Caco-2 (cell line): ENCODE results near the gene CSMD2. TPM values are rescaled to one million over a fixed set of nuclear protein-coding genes. Genes with fewer than 3 reads are reported as not detected.

ENCODE experiments used
- BruUV-seq: library from RNA; stranded (reverse); fragments of 400-500 nt; replicated peaks from 2 replicates; lab custom pipeline; 2021; lab: Mats Ljungman, UMichigan
- CTCF ChIA-PET: fragments of 300-600 bp; sonication (Branson Sonifier 250); formaldehyde crosslinking; loops from one replicate; lab custom pipeline; 2022; ENCODE audit warnings: antibody characterized with exemption; lab: Charles Lee
- POLR2A ChIA-PET: fragments of 300-600 bp; sonication (Branson Sonifier 250); formaldehyde crosslinking; loops from one replicate; lab custom pipeline; 2022; ENCODE audit warnings: antibody characterized with exemption; lab: Charles Lee
- DNase-seq, 2 experiments: peaks; one replicate each; pipeline versions ENCODE4 v3.0.0 to v3.0.0-alpha.2; 2020 to 2022
- H3K27me3 ChIP-seq: replicated peaks from 2 replicates; pipeline ENCODE4 v1.6.0; 2011; ENCODE audit warnings: low read length; ENCODE audit not compliant: control insufficient read depth, insufficient read depth
- H3K36me3 ChIP-seq: 2 replicates; pipeline ENCODE4 v1.5.1; 2011; ENCODE audit warnings: low read length; ENCODE audit not compliant: control insufficient read depth, insufficient read depth
- H3K4me1 ChIP-seq: fragments of 250-450 bp; sonication (Bioruptor Pico); 2 replicates; pipeline ENCODE4 v1.5.1; 2020; ENCODE audit warnings: mild to moderate bottlenecking
- H3K4me3 ChIP-seq: 2 replicates; pipeline ENCODE4 v1.5.1; 2011; ENCODE audit warnings: low read depth, mild to moderate bottlenecking, control low read depth, low read length
- H3K9me3 ChIP-seq: fragments of 250-450 bp; sonication (Bioruptor Pico); 2 replicates; pipeline ENCODE4 v1.5.1; 2020; ENCODE audit warnings: mild to moderate bottlenecking, moderate library complexity
- H3K27ac Mint-ChIP-seq: one replicate; pipeline ENCODE4 v1.8.0; 2022; ENCODE audit warnings: mixed read lengths; ENCODE audit not compliant: unreplicated experiment
- H3K27me3 Mint-ChIP-seq: one replicate; pipeline ENCODE4 v1.8.0; 2022; ENCODE audit warnings: mixed read lengths; ENCODE audit not compliant: insufficient read depth, unreplicated experiment
- H3K36me3 Mint-ChIP-seq: one replicate; pipeline ENCODE4 v1.8.0; 2022; ENCODE audit warnings: mild to moderate bottlenecking, mixed read lengths; ENCODE audit not compliant: insufficient read depth, unreplicated experiment
- H3K4me1 Mint-ChIP-seq: one replicate; pipeline ENCODE4 v1.8.0; 2022; ENCODE audit warnings: low read depth, mixed read lengths; ENCODE audit not compliant: unreplicated experiment
- H3K4me3 Mint-ChIP-seq: one replicate; pipeline ENCODE4 v1.8.0; 2022; ENCODE audit warnings: mild to moderate bottlenecking, moderate library complexity, mixed read lengths; ENCODE audit not compliant: unreplicated experiment
- H3K9me3 Mint-ChIP-seq: one replicate; pipeline ENCODE4 v1.8.0; 2022; ENCODE audit warnings: mixed read lengths; ENCODE audit not compliant: unreplicated experiment
- intact Hi-C: fragments of 100-400 bp; cut with micrococcal nuclease; formaldehyde crosslinking; loops from one replicate; pipeline ENCODE4 v1.10.0; 2022; ENCODE audit not compliant: unreplicated experiment
- total RNA-seq: library from RNA; stranded (reverse); gene quantifications from 2 replicates; pipeline ENCODE4 v1.2.3, GENCODE V29; 2022
- TF ChIP-seq, protein P1 (sequence below), 2 experiments: fragments of 200-600 bp in 1 of 2; IDR thresholded peaks; 1 replicate in 1 of 2; 2 replicates in 1 of 2; pipeline versions ENCODE4 v1.5.1 to v1.8.0; 2011 to 2022; ENCODE audit warnings: antibody characterized with exemption in 1 of 2, control low read depth in 1 of 2, inconsistent platforms in 1 of 2, low read depth in 1 of 2, low read length in 1 of 2, mild to moderate bottlenecking in 1 of 2, moderate library complexity in 1 of 2; ENCODE audit not compliant: insufficient read depth in 1 of 2, severe bottlenecking in 1 of 2, unreplicated experiment in 1 of 2

CSMD2 gene
- total RNA-seq, 1 experiment from 2014 or later, result not detected

DNA sequence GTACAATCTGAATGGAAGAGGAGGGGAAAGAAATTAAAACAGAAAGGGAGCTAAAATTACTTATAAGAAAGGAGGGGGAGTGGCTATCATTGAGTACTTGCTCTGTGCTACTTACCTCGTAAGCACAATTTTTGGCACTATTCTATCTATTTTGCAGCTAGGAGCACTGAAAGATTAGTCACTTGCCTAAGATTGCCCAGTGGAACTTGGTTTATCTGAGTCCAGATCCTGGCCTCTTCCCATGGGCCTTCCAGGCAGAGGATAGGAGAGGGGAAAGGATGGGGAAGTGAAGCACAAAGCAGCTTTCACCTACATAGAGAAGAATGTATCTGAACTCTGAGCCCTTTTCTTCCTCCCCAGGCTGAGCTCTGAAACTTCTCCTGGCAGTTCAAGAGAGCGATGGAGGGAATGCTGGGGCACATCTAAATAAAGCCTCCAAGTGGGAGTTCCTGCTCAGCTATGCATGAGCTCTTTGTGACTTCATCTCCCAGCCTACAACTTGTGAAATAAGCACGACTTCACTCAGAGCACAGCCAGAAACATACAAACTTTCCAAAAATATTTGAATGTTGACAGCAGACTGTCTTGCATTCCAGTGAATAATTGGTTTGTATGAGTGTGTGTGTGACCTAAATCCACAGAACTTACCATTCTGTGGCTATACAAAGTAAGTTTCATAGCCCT, 271.7 kb downstream of the CSMD2 start:
- Mint-ChIP-seq H3K36me3 (no peaks in the 10 kb centered on the region), H3K4me1 (no peaks in the 10 kb centered on the region), H3K9me3 (no peaks in the 10 kb centered on the region), H3K4me3 (no peak overlapping the region), H3K27ac (no peak overlapping the region), H3K27me3 (peaks cover 6% of the 10 kb centered on the region)
- no peak for DNase-seq
- TF ChIP-seq, protein P1, sequence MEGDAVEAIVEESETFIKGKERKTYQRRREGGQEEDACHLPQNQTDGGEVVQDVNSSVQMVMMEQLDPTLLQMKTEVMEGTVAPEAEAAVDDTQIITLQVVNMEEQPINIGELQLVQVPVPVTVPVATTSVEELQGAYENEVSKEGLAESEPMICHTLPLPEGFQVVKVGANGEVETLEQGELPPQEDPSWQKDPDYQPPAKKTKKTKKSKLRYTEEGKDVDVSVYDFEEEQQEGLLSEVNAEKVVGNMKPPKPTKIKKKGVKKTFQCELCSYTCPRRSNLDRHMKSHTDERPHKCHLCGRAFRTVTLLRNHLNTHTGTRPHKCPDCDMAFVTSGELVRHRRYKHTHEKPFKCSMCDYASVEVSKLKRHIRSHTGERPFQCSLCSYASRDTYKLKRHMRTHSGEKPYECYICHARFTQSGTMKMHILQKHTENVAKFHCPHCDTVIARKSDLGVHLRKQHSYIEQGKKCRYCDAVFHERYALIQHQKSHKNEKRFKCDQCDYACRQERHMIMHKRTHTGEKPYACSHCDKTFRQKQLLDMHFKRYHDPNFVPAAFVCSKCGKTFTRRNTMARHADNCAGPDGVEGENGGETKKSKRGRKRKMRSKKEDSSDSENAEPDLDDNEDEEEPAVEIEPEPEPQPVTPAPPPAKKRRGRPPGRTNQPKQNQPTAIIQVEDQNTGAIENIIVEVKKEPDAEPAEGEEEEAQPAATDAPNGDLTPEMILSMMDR (IDR thresholded peaks at IDR 0.05; ENCODE audit: insufficient read depth in 1 of 2, low read depth in 1 of 2, low read length in 1 of 2, severe bottlenecking in 1 of 2, unreplicated experiment in 1 of 2), result no peak
- ChIA-PET POLR2A (no interaction called here), CTCF (no interaction called here)
- H3K4me3 ChIP-seq, result no peak overlapping the region
- H3K36me3 ChIP-seq, result no peaks in the 10 kb centered on the region
- no peaks in the 10 kb centered on the region for H3K9me3 ChIP-seq
- H3K4me1 ChIP-seq, result no peaks in the 10 kb centered on the region
- intact Hi-C loops, result no loop called here
- no peaks in the 10 kb centered on the region for H3K27me3 ChIP-seq
- BruUV-seq, result no TSS peak

DNA sequence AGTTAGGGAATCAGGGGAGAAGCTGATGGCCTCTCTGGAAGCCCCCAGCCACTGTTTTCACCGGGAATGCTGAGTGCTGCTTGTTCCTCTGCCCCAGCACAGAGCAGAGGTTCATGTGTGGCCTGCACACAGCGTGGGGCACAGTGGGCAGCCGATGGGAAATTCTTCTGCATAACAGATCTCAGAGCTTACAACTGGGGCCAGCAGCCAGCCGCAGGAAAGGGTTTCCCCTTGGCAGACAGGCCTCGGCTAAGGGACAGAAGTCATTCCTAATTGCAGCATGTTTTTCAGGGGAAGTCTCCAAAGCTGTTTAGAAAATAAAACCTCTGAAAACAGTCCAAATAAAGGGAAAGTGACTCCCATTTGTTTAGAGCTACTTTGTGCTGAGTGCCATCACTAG, 278.5 kb downstream of the CSMD2 start:
- intact Hi-C loops, result no loop called here
- Mint-ChIP-seq H3K27me3 (peaks cover 6% of the 10 kb centered on the region), H3K9me3 (no peaks in the 10 kb centered on the region), H3K4me1 (no peaks in the 10 kb centered on the region), H3K27ac (no peak overlapping the region), H3K4me3 (no peak overlapping the region), H3K36me3 (no peaks in the 10 kb centered on the region)
- ChIA-PET POLR2A (no interaction called here), CTCF (interaction anchor here (0.6 kb wide), 1 partner anchor 537 kb away, joined by 4 read pairs; no protein-coding TSS in a partner anchor)
- no TSS peak for BruUV-seq
- Histone ChIP-seq H3K4me3 (no peak overlapping the region), H3K36me3 (no peaks in the 10 kb centered on the region), H3K9me3 (no peaks in the 10 kb centered on the region), H3K4me1 (no peaks in the 10 kb centered on the region), H3K27me3 (no peaks in the 10 kb centered on the region)
- TF ChIP-seq, protein P1 (IDR thresholded peaks at IDR 0.05; ENCODE audit: insufficient read depth in 1 of 2, low read depth in 1 of 2, low read length in 1 of 2, severe bottlenecking in 1 of 2, unreplicated experiment in 1 of 2), result no peak
- no peak for DNase-seq

DNA sequence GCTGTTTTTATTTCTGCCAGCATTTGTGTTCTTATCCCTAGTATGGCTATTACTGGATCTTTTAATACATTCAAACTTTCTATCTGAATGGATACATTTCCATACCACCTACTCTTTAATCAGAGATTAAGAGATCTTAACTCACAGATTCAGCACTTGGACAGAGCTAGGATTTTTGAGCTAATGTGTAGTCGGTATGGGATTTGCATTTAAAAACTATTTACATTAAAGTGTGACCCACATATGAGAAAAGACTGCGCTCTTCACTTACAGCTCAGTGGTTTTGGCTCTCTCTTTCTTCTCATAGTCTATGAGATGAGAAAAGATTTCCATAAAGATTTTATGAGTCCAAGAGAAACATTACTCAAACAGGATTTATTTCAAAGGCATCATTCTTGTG, 284.7 kb downstream of the CSMD2 start:
- no TSS peak for BruUV-seq
- Mint-ChIP-seq H3K9me3 (no peaks in the 10 kb centered on the region), H3K27me3 (peaks cover 12% of the 10 kb centered on the region), H3K36me3 (no peaks in the 10 kb centered on the region), H3K4me1 (no peaks in the 10 kb centered on the region), H3K4me3 (no peak overlapping the region), H3K27ac (no peak overlapping the region)
- TF ChIP-seq, protein P1 (IDR thresholded peaks at IDR 0.05; ENCODE audit: insufficient read depth in 1 of 2, low read depth in 1 of 2, low read length in 1 of 2, severe bottlenecking in 1 of 2, unreplicated experiment in 1 of 2), result no peak
- Histone ChIP-seq H3K4me1 (no peaks in the 10 kb centered on the region), H3K9me3 (no peaks in the 10 kb centered on the region), H3K27me3 (no peaks in the 10 kb centered on the region; the same call in 1 of the 2 replicates), H3K4me3 (no peak overlapping the region), H3K36me3 (no peaks in the 10 kb centered on the region)
- DNase-seq, result no peak
- ChIA-PET POLR2A (no interaction called here), CTCF (no interaction called here)
- intact Hi-C loops, result no loop called here
